Stimulated activated CD4-positive, alpha-beta T cell treated with anti-CD3 and anti-CD28 coated beads, TNF-alpha, amount 100 ng/mL, for 24 hours (primary cell): Measurements from ENCODE around the gene TBCD.
A peak's percentile ranks its signal among the peaks of the same experiment; 100 is the strongest.

Source experiments
- DNase-seq, 3 experiments: peaks; one replicate each; pipeline ENCODE4 v3.0.0-alpha.2; 2020; ENCODE audit warnings: low read depth in 3 of 3

The TBCD gene

DNA sequence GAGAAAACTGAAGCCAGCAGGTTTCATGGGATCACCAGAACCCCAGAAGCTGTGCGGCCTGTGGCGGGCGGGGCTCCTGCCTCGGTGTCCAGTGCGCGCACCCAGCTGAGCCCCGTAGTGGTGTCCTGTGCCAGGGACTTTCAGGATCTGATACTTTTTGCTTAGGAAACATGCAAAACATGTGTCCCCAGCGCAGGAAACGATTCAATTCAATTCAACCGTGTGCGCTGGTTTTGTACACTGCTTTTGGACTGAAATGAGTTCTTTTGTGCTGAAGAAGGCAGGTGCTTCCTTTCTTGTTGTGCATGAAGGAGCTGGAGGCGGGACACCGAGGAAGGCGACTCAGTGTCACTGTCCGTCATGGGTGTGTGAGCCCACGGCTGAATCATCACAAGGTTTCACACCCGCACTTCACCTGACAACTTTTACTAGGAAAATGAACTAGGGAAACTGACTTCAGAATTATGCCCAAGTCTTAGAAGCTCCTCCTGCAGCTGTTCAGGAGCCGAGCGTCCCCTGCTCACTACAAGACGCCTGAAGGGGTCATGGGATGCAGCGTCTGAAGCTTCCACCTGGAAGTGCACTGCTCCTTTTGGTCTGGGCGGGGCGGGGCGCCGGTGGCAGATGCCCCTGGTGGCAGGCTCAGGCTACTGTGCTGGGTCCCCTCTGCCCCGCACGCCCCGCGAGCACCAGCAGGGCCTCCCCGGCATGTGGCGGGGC is 119.4 kb downstream of the TBCD start:
- peak in 1 of 3 experiments; percentile 47 for DNase-seq

DNA sequence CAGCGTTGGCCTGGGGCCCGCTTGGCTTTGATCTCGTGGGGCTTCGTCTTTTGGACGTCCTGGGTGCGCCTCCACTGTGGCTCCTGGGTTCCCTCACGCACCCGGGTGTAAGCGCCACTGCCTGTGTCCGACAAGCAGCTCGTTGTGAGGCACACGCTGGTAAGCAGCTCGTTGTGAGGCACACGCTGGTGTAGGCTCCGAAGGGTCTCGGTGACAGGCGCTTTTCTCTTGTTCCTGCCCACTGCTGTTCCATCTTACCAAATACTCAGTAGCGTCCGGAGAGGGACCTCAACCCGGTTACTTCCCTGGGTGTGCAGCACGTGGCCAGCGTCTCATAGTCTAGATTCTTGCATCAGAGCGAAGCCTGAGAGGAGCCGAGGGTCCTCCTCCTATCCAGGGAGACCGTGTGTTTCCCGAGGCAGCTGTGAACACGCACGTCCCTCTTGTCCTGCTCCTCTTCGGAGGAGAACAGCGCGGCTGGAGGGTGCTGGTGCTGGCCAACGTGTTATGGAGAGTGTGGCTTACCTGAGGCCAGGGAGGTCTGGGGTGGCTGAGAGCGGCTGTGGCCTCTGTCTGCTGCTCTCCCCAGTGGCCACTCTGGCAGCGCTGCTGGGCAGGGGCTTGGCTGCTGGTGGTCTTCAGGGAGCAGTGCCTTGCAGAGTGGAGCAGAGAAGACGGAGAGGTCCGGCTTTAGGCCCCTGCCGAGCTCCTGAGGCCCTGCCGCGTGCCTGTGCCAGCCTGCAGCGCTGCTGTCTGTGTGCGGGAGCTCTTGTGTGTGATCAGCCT is 120.1 kb downstream of the TBCD start:
- DNase-seq = no peak

DNA sequence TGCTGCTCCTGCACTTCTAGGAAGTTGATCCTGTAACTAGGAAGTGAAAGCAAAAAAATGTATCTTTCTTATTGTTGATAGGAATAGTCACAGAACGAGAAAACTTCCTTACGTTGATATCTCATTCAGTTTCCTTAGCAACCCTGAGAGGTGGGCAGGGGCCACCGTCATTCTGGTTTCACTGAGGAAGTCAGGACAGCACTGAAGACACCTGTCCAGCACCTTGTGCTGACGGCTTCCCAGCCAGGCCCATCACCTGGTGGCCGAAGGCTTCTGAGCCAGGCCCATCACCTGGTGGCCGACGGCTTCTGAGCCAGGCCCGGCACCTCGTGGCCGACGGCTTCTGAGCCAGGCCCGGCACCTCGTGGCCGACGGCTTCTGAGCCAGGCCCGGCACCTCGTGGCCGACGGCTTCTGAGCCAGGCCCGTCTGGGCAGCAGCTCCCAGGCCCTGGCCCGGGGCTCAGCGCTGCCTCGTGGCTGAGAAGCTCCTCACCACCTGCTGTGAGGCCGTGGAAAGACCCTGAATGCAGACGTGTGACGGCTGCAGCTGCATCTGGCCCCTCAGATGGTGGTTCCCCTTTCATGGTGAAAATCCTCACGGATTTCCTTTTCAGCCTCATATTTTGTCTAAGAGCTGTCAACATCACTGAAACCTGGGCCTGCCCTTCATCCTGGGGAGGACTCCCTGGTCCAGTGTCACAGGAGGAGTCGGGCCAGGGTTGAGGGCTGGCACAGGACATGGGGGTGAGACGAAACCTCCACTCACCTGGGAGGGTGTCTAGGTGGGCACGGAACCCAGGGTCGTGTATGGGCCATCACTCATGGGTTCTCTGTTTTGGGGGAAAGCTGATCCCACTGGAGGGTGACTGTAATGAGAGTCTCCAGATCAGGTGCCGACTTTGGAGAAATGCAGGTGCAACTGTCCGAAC is 121.0 kb downstream of the TBCD start:
- no peak for DNase-seq

DNA sequence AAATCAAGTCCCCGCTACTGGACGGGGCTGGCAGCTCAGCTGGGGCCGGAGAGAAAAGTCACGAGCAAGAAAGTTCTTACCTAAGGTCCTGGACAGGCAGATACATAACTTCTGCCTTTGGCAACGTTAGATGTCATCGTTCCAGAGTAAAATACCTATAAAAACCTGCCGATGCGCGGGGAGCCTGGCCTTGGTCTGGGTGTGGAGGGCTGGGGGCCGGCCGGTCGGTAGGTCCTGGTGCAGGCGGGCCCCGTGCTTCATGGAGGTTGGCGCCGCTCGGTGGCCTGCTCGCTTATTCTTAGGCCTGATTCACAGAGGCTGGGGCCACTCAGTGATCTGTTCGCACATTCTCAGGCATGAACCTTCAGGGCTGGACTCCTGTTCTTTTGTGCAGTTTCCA is 121.7 kb downstream of the TBCD start:
- DNase-seq = no peak

DNA sequence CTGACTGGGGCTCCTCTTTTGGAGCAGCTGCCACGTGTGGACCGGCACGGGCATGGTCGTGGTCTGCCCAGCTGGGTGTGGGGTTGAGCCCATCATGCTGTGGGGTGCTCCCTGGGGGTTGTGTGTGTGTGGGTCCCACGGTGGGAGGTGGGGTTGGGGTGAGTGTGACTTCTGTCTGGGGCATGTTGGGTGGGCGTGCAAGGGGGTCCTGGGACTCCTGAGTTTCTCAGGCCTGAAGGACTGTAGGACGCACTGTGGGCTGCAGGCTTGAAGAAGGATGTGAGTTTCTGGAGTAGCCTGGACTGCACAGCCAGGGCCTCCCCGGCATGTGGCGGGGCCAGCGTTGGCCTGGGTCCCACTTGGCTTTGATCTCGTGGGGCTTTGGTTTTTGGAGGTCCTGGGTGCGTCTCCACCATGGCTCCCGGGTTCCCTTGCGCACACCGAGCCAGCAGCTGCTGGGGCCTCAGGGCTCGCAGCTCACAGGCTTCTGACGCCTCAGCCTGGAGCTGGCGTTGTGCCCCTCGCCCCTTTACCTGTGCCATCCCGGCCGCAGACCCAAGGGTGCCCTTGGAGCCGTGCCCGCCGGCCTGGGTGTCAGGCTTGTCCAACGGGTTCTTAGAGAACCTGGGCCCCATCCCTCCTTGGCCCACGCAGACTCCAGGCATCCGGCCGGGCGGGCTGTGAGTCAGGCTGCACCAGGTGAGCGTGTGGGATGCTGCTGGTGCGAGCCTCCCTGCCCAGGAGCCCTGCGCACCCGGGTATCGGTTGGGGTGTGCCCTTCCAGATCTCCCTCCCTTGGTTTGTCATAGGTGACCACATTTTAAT is 122.4 kb downstream of the TBCD start:
- no peak for DNase-seq

DNA sequence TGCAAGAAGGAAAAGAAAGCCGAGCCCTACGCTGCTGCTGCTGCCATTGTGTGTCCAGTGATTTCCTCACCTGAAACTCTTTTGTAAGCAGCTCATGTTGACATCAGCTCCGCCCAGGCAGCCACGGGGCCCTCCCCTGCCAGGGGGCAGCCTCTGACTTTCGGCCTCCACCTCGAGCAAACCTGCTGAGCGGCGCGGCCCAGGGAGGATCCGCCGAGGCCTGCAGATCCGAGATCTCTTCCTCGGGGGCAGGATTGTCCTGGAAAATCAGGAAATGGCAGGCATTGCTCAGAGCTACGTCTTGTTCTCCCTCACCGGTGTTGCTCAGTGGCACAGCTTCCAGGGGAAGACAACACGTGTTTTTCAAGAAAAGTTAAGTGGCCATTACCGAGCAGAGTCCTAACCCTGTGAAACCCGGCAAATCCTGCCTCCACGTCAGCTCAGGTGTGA is 123.6 kb downstream of the TBCD start:
- no peak for DNase-seq

DNA sequence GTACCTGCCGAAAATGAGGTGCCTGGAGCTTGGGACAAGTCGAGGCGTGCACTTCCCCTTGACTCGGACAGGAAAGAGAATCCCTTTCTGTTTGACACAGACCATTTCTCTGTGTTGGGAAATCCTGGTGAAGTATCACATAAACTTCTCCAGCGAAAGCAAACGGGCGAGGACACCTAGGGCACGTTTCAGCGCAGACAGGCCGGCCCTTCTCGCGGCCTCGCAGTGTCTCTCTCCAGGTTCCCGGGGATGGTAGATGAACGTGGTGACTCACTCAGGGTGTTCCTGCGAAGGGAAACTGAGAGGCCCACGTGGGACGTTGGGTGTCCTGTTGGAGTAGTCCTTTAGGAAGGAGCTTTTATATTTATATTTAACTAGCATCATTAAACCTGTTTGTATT is 124.3 kb downstream of the TBCD start:
- DNase-seq = no peak

DNA sequence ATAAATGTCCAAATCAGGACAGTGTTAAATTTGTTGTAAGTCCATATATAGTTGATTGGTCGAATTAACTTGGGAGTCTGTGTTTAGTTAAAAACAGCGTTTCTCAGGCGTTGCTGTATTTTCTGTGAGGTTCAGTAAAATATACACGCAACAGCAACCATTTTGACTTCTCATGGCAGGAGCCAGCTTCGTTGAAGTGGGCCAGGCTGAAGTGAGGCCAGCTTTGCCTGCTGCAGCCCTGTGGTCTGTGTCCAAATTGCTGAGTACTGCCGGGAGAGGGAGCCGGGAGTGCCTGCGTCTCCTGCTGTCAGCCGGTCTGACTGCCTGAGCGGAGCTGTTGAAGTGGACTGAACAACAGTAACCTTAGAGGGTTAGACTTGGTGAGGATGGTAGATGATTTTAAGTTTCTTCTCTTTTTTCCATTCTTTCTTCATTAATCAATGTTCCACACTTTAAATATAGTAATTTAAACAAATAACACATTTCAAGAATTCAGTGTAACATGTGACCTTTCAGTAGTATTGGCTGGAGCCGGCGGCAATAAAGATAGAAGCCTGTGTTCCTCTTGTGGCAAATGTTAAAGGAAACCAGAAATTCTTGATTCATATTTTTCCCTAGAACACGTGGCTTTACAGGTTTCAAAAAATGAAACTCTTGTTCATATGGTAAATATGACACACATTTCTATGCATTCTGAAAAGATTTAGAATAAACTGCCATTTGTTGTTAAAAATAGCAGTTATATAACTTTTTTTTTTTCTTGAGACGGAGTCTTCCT is 124.9 kb downstream of the TBCD start:
- no peak for DNase-seq

DNA sequence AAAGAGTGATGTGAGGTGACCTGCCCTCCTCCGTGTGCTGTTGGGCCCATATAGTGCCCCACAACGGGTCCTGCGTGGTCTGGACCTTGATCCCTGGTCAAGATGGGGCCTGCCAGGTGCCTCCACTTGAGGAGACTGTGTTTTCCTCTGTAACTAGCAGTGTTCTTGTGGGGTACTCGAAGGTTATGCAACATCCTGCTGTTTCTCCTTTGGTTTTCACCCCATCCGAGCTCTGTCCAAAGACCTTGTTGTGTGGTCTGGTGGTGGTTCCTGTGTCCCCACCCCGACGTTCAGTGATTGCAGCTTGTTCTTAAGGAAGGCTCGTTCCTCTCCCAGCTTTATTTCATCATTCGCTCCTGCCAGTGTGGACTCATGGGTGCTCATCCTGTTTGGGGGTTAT is 126.7 kb downstream of the TBCD start:
- DNase-seq = no peak

DNA sequence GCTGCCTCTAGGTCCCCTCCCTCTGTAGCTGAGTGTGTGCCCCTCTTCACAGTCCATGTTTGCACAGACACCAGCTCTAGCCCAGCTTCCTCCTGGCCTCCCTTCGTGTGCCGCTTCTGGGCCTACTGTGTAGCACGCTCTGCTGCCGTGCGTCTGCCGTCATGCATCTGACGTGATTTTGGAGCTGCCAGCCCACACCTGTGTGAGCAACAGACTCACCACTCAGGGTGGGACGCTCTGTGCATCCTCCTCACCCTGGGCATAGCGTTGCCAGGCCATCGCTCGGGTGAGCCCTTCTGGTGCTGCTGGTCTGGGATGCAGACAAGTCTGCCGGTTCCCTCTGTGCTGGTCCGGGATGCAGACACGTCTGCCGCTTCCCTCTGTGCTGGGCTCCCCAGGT is 127.4 kb downstream of the TBCD start:
- DNase-seq = no peak

DNA sequence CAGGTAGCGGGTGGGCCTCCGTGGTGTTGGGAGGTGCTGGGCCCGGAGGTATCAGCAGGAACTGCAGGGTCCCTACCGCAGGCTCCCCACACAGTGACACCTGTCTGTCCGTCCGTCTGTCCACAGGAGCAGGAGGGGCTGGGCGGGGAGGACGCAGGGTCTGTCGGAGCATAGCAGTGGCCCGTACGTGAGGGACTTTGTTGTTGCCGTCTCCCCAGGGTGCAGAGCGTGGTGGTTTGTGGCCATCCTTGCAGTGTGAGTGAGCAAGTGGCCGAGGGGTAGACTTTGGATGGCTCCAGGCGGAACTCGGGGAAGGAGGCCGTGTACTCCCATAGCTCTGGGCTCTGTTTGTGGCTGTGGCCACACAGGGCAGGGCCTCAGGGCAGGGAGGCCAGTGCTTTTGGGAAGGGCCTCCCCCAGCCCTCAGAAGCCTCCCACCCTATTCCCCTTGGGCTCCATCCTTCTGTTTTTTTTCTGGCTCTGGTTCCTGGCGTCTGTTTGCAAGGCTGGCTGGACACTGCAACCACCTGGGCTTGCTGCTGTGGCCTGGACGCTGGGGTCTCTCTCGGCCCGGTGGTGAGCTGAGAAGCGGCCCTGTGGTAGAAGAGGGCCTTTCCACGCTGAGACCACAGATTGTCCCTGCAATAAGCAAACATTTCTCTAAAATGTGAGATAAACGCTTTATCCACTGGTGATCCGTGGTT is 128.9 kb downstream of the TBCD start:
- no peak for DNase-seq

DNA sequence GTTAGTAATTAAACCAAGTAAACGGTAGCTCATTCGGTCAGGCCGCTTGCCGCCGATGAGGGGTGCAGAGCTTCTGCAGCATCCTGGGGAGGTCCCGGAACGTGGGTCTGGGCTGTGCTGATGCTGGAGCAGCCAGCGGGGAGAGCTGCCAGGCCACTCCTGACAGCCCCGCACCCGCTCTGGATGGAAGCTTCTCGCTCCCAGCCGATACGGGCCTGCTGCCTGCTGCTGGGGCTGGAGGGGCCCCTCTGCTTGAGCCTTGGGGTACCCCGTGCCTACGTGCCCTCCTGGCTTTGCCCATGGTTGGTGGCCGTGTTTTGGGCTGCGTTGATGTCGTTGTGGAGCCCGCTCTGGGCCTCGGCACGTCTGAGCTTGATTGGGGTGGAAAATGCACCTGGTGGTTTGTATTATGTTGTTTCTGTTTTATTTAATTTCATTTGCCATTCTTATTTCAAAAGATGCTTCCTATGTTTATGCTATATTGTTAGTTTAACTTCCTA is 129.5 kb downstream of the TBCD start:
- no peak for DNase-seq

DNA sequence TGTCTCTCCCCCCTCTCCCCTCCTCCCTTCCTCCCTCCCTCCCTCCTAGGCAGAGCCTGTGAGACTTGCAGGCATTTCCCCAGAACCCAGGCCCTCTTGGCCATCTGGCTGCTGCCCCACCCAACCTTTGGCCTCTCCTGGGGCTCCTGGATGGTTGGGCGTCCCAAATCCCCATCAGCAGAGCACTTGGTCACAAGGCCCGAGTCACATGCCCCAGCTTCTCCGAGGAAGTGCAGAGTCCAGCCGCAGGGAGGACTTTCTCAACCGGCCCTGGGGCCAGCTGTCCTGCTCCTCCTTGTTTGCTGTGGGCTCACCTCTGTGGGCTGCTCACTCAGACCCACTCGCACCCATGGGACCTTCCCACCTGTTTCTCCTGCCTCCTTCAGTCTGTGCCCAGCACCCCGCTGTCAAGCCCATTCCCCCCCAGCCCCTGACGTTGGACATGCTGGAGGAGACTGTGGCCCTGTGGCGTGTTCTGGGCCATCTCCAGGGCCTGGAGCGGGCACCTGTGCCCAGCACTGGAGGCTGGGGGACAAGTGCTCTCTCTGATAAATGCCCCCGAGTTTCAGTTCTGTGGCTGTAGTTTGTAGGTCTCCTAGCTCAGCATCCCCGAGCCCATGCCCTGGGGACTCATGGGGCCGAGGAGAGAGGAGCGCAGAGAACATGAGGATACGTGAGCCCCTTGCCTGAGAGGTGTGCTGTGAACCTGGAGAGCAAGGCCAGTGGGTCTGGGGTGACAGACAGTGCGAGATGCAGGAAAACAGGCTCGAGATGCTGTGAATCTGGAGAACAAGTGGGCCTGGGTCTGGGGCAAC is 130.2 kb downstream of the TBCD start:
- DNase-seq = no peak

DNA sequence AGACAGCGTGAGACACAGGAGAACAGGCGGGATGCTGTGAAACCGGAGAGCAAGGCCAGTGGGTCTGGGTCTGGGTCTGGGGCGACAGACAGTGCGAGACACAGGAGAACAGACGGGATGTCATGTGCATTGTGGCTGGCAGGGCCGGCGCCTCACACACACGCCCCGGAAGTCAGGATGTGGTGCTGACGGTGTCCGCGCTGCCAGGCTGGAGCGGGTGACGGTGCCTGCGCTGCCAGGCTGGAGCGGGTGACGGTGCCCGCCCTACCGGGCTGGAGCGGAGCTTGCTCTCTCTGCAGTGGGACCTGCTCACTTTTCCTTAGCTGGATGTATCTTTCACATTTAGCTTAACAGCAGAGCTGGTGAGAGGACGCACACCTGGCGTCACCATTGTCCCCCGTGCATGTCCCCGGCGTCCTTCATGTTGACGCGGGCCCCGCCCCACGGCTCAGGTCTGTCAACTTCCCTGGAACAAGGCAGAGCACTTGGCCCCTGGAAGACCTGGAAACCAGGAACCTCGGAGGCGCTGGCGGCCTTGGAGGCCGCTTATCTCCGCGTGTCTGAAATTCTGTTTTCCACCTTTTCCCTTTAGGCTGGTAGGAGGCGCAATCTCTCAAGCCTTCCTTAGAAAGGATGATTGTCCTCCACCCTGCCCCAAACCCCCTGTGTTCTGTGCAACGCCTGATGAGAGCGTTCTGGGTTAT is 131.0 kb downstream of the TBCD start:
- peak; percentile 30 to 68 (median 47) for DNase-seq

DNA sequence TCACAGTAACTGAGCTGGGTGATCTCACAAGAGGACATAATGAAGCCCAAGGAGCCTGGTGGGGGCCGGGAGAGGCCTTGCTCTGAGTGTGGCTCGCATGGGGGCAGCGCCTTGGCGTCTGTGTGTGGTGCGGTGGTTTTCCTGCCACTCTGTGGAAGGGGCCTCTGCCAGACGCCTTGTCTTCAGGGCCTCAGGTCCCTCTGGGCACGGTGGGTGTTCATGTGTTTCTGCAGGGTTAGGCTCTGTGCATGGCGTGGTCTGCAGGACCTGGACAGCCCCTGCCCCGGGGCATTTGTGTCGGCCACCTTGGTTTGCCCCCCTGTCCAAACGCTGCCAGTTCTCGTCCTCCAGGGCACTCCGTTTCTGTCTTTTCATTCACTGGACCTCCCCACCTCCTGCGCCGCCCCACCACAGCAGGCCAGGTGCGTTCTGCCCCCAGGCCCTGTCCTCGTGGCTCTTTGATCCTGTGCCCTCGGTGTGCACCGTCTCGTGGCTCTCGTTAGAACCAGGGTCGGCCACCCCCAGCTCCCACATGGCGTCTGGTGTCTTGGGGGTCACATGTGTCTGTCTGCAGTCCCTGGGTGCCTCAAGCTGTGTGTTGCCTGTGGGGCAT is 131.7 kb downstream of the TBCD start:
- DNase-seq = no peak

DNA sequence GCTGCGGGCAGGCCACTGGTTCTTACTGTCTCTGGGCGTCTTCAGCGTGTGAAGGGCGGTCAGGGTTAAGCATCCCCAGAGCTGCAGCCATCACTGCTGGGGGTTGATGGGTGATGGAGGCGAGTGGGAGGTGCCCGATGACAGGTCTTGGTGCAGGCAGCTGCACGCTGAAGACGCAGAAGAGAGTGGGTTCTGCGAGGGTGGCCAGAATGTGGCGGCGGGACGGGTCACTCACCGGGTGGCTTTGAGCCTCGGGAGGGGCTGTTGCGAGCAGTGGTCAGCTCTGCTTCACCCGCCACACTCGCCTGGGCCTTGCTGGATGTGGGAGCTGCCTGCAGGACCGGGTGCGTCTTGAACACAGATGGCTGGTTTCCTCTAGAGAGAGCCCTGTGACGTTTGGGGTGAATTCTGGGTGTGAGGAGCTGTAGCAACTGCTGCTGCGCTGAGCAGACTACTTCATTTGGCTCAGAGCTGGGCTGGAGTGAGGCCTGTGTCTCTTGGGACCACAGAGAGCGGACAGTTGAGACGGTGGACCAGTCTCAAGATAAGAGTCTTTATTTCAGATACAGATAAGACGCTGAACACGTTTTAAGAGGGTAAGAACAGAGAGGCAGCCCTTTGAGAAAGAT is 132.6 kb downstream of the TBCD start:
- DNase-seq = no peak

DNA sequence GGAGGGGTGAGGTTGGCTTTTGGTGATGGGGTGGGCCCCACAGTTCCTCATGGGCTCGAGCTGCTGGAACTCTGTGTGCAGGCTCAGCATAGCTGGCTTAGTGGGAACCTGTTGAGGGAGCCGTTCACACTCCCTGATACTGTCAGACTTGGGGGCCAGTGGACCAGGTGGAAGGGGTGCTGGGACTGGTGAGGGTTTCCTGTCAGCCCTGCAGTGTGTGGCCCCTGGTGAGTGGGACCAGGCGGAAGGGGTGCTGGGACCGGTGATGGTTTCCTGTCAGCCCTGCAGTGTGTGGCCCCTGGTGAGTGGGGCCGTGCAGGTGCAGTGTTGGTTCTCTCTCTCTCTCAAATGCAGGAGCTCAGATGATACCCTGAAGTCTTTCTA is 133.1 kb downstream of the TBCD start:
- peak in 1 of 3 experiments; percentile 18 for DNase-seq
